GM12864 (cell line): Measurements from ENCODE around the gene KMT5B.

Experiments
- DNase-seq: peaks from one replicate; pipeline ENCODE4 v3.0.0-alpha.2; 2011; ENCODE audit warnings: low read depth
- H3K4me3 ChIP-seq: 2 replicates; pipeline ENCODE4 v1.5.1; 2011; ENCODE audit warnings: mild to moderate bottlenecking, low read depth, low read length, control low read depth
- CTCF ChIP-seq: IDR thresholded peaks from 2 replicates; pipeline ENCODE4 v1.5.1; 2011; ENCODE audit warnings: low read depth, mild to moderate bottlenecking, moderate library complexity, low read length, control low read depth, inconsistent platforms; ENCODE audit errors: missing control alignments

The KMT5B gene

DNA sequence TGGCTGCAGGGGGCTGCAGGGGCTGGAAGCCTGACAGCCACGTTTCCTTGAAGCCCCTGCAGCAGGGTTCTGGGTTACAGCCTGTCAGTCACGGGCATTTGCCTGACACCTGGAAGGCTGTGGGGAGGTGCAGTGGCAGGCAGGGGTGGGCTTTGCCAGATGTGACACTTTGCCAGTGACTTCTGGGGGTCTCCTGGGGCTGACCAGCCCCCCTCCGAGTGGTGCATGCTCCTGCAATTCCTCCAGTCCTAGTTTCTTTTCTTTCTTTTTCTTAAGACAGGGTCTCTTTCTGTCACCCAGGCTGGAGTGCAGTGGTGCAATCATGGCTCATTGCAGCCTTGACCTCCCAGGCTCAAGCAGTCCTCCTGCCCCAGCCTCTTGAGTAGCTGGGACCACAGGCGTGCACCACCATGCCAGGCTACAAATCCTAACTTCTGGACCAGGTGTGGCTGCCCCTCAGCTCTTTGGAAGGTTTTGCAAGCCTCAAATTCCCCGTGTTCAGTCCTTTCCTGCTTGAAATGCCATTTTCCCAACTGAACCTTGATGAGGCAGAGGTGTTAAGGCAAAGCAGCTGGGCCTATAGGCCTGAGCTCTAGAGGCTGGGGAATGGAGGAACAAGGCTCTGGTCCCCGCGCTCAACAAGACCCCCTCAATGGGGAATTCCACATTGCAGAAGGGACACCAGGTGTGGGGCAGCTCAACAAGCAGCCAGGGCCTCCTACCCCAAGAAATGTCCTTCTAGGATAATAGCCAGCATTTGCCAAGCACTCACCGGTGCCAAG lies 71.7 kb downstream of the KMT5B start:
- TF ChIP-seq CTCF = no peak
- H3K4me3 ChIP-seq = no peak overlapping the region
- DNase-seq = no peak

- TF ChIP-seq CTCF = no peak
- DNase-seq = no peak
- no peak overlapping the region for H3K4me3 ChIP-seq
Measured at GRCh38 chr11:68140496-68141245, 72.4 kb downstream of the KMT5B start.

DNA sequence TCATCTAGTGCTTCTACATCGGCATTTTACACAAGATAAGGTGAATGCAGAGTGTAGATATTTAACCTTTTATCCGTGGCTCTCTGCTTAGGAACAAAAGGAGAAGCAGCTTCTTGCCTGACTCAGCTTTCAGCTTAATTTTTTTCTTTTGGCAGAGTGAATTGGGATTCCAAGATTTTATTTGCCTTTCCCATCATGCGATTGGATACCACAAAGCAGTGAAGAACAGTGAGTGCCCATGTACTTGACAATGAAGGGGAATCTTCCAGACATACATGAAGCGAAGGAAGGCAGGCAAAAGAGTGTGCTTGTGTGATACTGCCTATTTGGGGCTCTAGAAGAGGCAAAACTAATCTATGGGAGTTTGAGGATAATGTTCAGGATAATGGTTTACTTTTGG lies 74.9 kb downstream of the KMT5B start:
- no peak for TF ChIP-seq CTCF
- no peak for DNase-seq
- no peak overlapping the region for H3K4me3 ChIP-seq

GRCh38 chr11:68137833-68138232 lies 75.3 kb downstream of the KMT5B start:
- TF ChIP-seq CTCF = no peak
- no peak for DNase-seq
- H3K4me3 ChIP-seq = no peak overlapping the region

GRCh38 chr11:68136866-68137265 lies 76.2 kb downstream of the KMT5B start:
- no peak for TF ChIP-seq CTCF
- no peak overlapping the region for H3K4me3 ChIP-seq
- no peak for DNase-seq

- H3K4me3 ChIP-seq = no peak overlapping the region
- no peak for DNase-seq
- TF ChIP-seq CTCF = no peak
Measured at GRCh38 chr11:68135161-68135560, 77.9 kb downstream of the KMT5B start.
